Measurements from ENCODE around the gene S1PR2.

S1PR2 gene

GRCh38 chr19:10230861-10231611 lies at the start of gene S1PR2:
TSS of gene S1PR2 (minus strand) at chr19:10231331. CDS start at chr19:10224905, 6,426 bp downstream.
- DNase-seq, result no peak

GRCh38 chr19:10279737-10280442 lies 48.8 kb upstream of the S1PR2 start:
- peak; percentile 36 for DNase-seq

- no peak for DNase-seq
Observed at GRCh38 chr19:10278935-10279334, 47.8 kb upstream of the S1PR2 start.

- DNase-seq, result no peak
Observed at GRCh38 chr19:10277795-10278589, 46.9 kb upstream of the S1PR2 start.

DNA sequence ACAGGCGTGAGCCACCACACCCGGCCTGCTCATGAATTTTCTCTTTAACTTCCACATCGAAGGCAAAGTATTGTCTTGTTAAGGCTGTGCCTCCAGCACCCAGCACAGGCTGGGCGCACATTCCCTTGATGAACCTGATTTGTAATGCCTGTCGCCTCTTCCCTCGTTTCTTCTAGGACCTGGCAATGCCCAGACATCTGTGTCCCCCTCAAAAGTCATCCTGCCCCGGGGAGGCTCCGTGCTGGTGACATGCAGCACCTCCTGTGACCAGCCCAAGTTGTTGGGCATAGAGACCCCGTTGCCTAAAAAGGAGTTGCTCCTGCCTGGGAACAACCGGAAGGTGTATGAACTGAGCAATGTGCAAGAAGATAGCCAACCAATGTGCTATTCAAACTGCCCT lies 43.5 kb upstream of the S1PR2 start:
- no peak for DNase-seq

- peak; percentile 30 for DNase-seq
Observed at GRCh38 chr19:10271543-10272086, 40.5 kb upstream of the S1PR2 start.

DNA sequence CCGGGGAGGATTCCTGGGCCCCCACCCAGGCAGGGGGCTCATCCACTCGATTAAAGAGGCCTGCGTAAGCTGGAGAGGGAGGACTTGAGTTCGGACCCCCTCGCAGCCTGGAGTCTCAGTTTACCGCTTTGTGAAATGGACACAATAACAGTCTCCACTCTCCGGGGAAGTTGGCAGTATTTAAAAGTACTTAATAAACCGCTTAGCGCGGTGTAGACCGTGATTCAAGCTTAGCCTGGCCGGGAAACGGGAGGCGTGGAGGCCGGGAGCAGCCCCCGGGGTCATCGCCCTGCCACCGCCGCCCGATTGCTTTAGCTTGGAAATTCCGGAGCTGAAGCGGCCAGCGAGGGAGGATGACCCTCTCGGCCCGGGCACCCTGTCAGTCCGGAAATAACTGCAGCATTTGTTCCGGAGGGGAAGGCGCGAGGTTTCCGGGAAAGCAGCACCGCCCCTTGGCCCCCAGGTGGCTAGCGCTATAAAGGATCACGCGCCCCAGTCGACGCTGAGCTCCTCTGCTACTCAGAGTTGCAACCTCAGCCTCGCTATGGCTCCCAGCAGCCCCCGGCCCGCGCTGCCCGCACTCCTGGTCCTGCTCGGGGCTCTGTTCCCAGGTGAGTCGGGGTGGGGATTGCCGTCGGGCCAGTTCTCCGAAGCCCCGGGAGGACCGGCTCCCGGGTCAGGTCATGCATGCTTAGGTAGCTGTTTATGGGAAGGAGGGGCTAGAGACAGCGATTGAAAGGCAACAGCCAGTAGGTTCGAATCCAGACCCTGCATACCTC lies 39.7 kb upstream of the S1PR2 start, which contains the start of gene ICAM1:
Gene ICAM1 (plus strand): TSS at position 505 of the 779 bp plus-strand sequence. CDS start 40 bp downstream, at position 545.
- peak; percentile 83 for DNase-seq

DNA sequence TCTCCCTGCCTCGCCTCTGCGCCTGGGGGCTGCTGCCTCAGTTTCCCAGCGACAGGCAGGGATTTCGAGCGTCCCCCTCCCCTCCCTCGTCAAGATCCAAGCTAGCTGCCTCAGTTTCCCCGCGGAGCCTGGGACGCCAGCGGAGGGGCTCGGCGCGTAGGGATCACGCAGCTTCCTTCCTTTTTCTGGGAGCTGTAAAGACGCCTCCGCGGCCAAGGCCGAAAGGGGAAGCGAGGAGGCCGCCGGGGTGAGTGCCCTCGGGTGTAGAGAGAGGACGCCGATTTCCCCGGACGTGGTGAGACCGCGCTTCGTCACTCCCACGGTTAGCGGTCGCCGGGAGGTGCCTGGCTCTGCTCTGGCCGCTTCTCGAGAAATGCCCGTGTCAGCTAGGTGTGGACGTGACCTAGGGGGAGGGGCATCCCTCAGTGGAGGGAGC lies 39.1 kb upstream of the S1PR2 start:
- peak; percentile 90 for DNase-seq

DNA sequence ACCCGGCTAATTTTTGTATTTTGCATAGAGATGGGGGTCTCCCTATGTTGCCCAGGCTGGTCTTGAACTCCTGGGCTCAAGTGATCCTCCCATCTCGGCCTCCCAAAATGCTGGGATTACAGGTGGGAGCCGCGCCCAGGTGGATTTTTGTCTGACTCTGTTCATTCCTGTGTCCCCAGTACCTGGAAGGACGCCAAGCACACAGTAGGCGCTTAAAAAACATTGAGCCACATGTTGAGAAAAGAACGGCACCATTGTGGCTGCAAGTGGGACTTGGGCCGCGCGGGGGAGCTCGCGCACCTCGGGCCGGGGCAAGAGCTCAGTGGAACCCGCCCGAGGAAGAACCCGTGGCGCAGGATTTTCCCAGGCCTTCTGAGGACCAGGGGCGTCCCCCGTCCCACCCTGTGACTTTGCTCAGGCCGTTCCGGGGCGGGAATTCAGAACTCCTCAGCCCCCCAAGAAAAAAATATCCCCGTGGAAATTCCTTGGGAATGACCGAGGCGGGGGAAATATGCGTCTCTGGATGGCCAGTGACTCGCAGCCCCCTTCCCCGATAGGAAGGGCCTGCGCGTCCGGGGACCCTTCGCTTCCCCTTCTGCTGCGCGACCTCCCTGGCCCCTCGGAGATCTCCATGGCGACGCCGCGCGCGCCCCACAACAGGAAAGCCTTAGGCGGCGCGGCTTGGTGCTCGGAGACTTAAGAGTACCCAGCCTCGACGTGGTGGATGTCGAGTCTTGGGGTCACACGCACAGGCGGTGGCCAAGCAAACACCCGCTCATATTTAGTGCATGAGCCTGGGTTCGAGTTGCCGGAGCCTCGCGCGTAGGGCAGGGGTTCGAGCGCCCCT lies 38.4 kb upstream of the S1PR2 start:
- DNase-seq, result peak; percentile 48

DNA sequence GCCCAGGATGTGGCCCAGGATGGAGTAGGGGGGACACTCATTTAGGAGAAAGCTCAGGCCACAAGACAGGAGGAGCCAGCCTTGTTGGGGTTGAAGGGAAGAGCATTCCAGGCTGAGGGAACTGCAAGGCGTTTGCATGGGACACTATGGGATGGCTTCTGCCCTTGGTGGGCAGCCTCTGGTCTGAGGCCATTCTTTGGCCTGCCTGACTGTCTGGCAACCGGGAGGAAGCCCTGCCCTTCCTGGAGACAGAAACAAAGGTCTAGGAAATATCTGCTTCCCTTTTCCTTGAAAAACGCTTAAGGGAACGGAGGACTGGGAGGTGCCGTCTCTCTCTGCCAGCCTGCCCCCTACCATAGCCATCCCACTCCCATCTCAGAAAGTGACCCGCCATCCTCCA lies 36.9 kb upstream of the S1PR2 start:
- no peak for DNase-seq

GRCh38 chr19:10266706-10267105 lies 35.6 kb upstream of the S1PR2 start:
- no peak for DNase-seq

- no peak for DNase-seq
Observed at GRCh38 chr19:10262771-10263170, 31.6 kb upstream of the S1PR2 start.

DNA sequence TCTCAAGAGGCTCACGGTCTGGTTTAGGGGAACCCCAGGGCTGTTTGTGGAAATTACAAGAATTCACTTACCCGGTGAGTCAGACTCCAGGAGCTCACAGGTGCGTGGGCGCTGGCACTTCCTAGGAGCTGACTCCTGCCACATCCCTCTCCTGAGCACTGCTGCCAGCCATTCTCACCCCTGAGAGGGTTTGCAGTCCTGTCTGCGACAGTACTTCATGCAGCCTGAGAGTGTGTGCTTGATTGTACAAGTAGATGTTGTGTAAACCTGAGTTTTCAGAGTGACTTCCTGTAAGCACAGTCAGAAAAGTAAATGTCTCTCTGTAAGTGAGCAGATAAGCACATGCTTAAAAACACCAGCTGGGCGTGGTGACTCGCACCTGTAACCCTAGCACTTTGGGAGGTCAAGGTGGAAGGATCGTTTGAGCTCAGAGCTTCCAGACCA lies 29.0 kb upstream of the S1PR2 start:
- no peak for DNase-seq

GRCh38 chr19:10259162-10259905 lies 28.2 kb upstream of the S1PR2 start:
- no peak for DNase-seq

DNA sequence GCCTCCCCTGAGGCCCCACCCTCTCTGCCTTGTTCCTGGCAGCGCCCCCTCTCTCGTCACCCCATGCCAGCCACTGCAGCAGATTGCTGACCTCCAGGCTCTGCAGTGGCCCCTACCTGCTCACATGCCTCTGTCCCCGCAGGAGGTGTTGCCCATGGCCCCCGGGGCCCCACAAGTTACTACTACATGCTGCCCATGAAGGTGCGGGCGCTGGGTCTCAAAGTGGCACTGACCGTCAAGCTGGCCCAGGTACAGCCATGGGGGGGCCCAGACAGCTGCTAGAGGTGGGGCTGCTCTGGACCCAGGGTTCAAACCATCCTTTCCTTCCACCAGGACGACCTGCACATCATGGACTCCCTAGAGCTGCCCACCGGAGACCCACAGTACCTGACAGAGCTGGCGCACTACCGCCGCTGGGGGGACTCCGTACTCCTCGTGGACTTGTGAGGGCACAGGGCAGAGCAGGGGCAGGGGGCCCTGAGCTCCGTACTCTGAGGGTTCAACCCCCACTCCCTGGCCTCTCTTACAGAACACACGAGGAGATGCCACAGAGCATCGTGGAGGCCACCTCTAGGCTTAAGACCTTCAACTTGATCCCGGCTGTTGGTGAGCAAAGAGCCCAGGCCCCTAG lies 27.1 kb upstream of the S1PR2 start:
- no peak for DNase-seq

DNA sequence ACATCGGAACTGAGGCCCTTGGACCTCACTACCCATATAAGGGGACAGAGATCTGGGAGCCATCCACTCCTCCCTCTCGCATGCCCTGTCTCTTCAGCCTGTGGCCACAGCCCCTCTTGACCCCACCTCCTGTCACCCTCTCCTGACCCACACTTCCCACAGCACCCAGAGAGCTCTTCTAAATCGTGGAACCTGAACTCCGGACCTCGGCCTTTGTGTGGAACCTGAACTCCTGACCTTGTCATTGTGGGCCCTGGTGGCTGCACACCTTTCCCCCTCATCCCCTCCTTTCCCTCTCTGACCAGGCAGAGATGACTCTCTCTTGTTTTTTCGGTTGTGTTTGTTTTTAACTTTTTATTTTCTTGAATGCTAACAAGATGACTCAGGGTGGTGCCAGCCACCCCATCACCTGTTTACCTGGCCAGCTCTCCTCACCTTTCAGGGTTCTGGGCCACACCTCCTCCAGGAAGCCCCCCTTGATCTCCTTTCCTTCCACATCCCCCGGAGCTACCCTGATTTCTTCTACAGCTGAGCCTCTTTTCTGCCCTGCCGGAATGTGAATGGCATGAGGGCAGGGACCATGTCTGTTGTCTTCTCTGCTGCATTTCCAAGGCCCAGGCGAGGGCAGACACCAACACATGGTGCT lies 26.0 kb upstream of the S1PR2 start:
- no peak for DNase-seq

- no peak for DNase-seq
Observed at GRCh38 chr19:10256551-10256950, 25.4 kb upstream of the S1PR2 start.

DNA sequence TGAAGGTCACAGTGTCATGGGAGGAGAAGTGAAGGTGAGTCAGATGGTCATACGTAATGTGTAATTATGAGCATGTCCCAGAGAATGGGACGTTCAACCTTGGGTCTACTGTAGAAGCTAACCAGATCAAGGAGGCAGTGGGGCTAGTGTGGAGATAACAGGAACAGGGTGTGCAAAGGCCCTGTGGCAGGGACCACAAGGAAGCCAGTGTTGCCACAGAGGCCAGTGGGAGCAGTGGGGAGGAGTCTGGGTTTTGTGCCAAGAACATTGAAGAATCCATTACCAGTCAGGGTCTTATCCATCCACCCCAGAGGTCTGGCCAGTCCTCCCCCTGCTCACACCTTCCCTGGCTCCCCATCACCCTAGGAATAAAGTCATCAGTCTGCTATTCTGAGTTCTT lies 24.2 kb upstream of the S1PR2 start:
- DNase-seq, result no peak

- DNase-seq, result no peak
Observed at GRCh38 chr19:10254244-10254643, 23.1 kb upstream of the S1PR2 start.

Data from GF-D8 (cell line).